ENCODE data around the gene MICOS13. TPM values are rescaled to one million over a fixed set of nuclear protein-coding genes. Genes with fewer than 3 reads are reported as not detected.

The MICOS13 gene
- total RNA-seq, 6 experiments from 2014 or later, result 77.9 to 91.6 (median 80.1) TPM

GRCh38 chr19:5632657-5633056, 47.7 kb downstream of the MICOS13 start:
- DNase-seq, result no peak
- peaks cover 12% of the 10 kb centered on the region for H3K36me3 Mint-ChIP-seq (ENCODE audit: low read depth)

GRCh38 chr19:5632241-5632612, 48.1 kb downstream of the MICOS13 start:
- Mint-ChIP-seq H3K4me3 (peak overlapping the region; percentile 19; the same call in 1 of the 2 replicates), H3K36me3 (ENCODE audit: low read depth) (peaks cover 15% of the 10 kb centered on the region), H3K27me3 (ENCODE audit: insufficient read depth) (no peaks in the 10 kb centered on the region), H3K27ac (peak overlapping the region; percentile 62), H3K4me1 (ENCODE audit: low read depth) (peaks cover 40% of the 10 kb centered on the region), H3K9me3 (no peaks in the 10 kb centered on the region)
- no peak for TF ChIP-seq CTCF (IDR thresholded peaks at IDR 0.05)
- DNase-seq, result no peak

More at GRCh38 chr19:5632657-5633056, 47.7 kb downstream of the MICOS13 start:
- TF ChIP-seq CTCF (IDR thresholded peaks at IDR 0.05), result no peak
- Mint-ChIP-seq H3K4me3 (no peak overlapping the region), H3K4me1 (ENCODE audit: low read depth) (peaks cover 40% of the 10 kb centered on the region), H3K9me3 (no peaks in the 10 kb centered on the region), H3K27ac (0 out of 2 replicates have a peak overlapping the region, but pooled peaks have one; percentile 62), H3K27me3 (ENCODE audit: insufficient read depth) (no peaks in the 10 kb centered on the region)

- no peak for TF ChIP-seq CTCF (IDR thresholded peaks at IDR 0.05)
- peak overlapping the region; percentile 62 for H3K27ac Mint-ChIP-seq
- no peak for DNase-seq
- H3K36me3 Mint-ChIP-seq (ENCODE audit: low read depth), result peaks cover 16% of the 10 kb centered on the region
- peak overlapping the region; percentile 19 for H3K4me3 Mint-ChIP-seq
- H3K9me3 Mint-ChIP-seq, result no peaks in the 10 kb centered on the region
- peaks cover 42% of the 10 kb centered on the region for H3K4me1 Mint-ChIP-seq (ENCODE audit: low read depth)
- no peaks in the 10 kb centered on the region for H3K27me3 Mint-ChIP-seq (ENCODE audit: insufficient read depth)
Observed at GRCh38 chr19:5631567-5632240, 48.6 kb downstream of the MICOS13 start.

GRCh38 chr19:5628919-5629481, 51.3 kb downstream of the MICOS13 start:
- Mint-ChIP-seq H3K4me3 (no peak overlapping the region), H3K27me3 (ENCODE audit: insufficient read depth) (no peaks in the 10 kb centered on the region), H3K9me3 (no peaks in the 10 kb centered on the region), H3K27ac (peak overlapping the region; percentile 54; the same call in 1 of the 2 replicates), H3K4me1 (ENCODE audit: low read depth) (peaks cover 66% of the 10 kb centered on the region), H3K36me3 (ENCODE audit: low read depth) (peaks cover 43% of the 10 kb centered on the region)
- TF ChIP-seq CTCF (IDR thresholded peaks at IDR 0.05), result no peak
- DNase-seq, result no peak

GRCh38 chr19:5628461-5628860, 51.9 kb downstream of the MICOS13 start:
- Mint-ChIP-seq H3K27ac (peak overlapping the region; percentile 54; the same call in 1 of the 2 replicates), H3K27me3 (ENCODE audit: insufficient read depth) (no peaks in the 10 kb centered on the region), H3K36me3 (ENCODE audit: low read depth) (peaks cover 46% of the 10 kb centered on the region), H3K4me3 (no peak overlapping the region), H3K4me1 (ENCODE audit: low read depth) (peaks cover 66% of the 10 kb centered on the region), H3K9me3 (no peaks in the 10 kb centered on the region)
- DNase-seq, result peak; percentile 67
- TF ChIP-seq CTCF (IDR thresholded peaks at IDR 0.05), result no peak

Other genes starting within 250 kb of the MICOS13 start
- gene ZNRF4, start 225.1 kb downstream of the MICOS13 start, total RNA-seq (2021; fragmentation: NEBNext Ultra II Directional; extraction: Animal tissue kit (Norgen Biotek cat#: 25700)), result not detected
- under 1 TPM in 5 of 6 experiments, not detected in 1; 0.05 to 0.34 (median 0.13) TPM for gene TINCR, start 112.6 kb downstream of the MICOS13 start, total RNA-seq (2021; fragmentation: NEBNext Ultra II Directional; extraction: Animal tissue kit (Norgen Biotek cat#: 25700))
- gene SAFB2, start 57.7 kb downstream of the MICOS13 start, total RNA-seq (2021; fragmentation: NEBNext Ultra II Directional; extraction: Animal tissue kit (Norgen Biotek cat#: 25700)), result 10 to 100 TPM; 30.4 to 41.8 (median 37.3) TPM
- gene SAFB, start 57.4 kb downstream of the MICOS13 start, total RNA-seq (2021; fragmentation: NEBNext Ultra II Directional; extraction: Animal tissue kit (Norgen Biotek cat#: 25700)), result 10 to 100 TPM; 41.7 to 53.6 (median 49.3) TPM
- 1 to 10 TPM; 3.5 to 9.1 (median 4.5) TPM for gene HSD11B1L, start 511 bp upstream of the MICOS13 start, total RNA-seq (2021; fragmentation: NEBNext Ultra II Directional; extraction: Animal tissue kit (Norgen Biotek cat#: 25700))
- 100 to 1,000 TPM; 712 to 903 (median 850) TPM for gene RPL36, start 9.8 kb upstream of the MICOS13 start, total RNA-seq (2021; fragmentation: NEBNext Ultra II Directional; extraction: Animal tissue kit (Norgen Biotek cat#: 25700))
- gene LONP1, start 39.6 kb upstream of the MICOS13 start, total RNA-seq (2021; fragmentation: NEBNext Ultra II Directional; extraction: Animal tissue kit (Norgen Biotek cat#: 25700)), result 10 to 100 TPM; 67.9 to 86.0 (median 72.9) TPM
- gene CATSPERD, start 40.1 kb upstream of the MICOS13 start, total RNA-seq (2021; fragmentation: NEBNext Ultra II Directional; extraction: Animal tissue kit (Norgen Biotek cat#: 25700)), result not detected
- gene PRR22, start 104.2 kb upstream of the MICOS13 start, total RNA-seq (2021; fragmentation: NEBNext Ultra II Directional; extraction: Animal tissue kit (Norgen Biotek cat#: 25700)), result 1 to 10 TPM in 5 of 6 experiments, under 1 TPM in 1; 0.92 to 1.6 (median 1.4) TPM
- 10 to 100 TPM; 15.6 to 20.5 (median 18.3) TPM for gene DUS3L, start 110.6 kb upstream of the MICOS13 start, total RNA-seq (2021; fragmentation: NEBNext Ultra II Directional; extraction: Animal tissue kit (Norgen Biotek cat#: 25700))
- not detected for gene NRTN, start 124.6 kb upstream of the MICOS13 start, total RNA-seq (2021; fragmentation: NEBNext Ultra II Directional; extraction: Animal tissue kit (Norgen Biotek cat#: 25700))
- gene FUT6, start 159.2 kb upstream of the MICOS13 start, total RNA-seq (2021; fragmentation: NEBNext Ultra II Directional; extraction: Animal tissue kit (Norgen Biotek cat#: 25700)), result not detected
- gene FUT3, start 170.9 kb upstream of the MICOS13 start, total RNA-seq (2021; fragmentation: NEBNext Ultra II Directional; extraction: Animal tissue kit (Norgen Biotek cat#: 25700)), result not detected
- not detected for gene FUT5, start 190.0 kb upstream of the MICOS13 start, total RNA-seq (2021; fragmentation: NEBNext Ultra II Directional; extraction: Animal tissue kit (Norgen Biotek cat#: 25700))
- gene NDUFA11, start 223.3 kb upstream of the MICOS13 start, total RNA-seq (2021; fragmentation: NEBNext Ultra II Directional; extraction: Animal tissue kit (Norgen Biotek cat#: 25700)), result 100 to 1,000 TPM; 277 to 334 (median 300) TPM
- gene VMAC, start 224.4 kb upstream of the MICOS13 start, total RNA-seq (2021; fragmentation: NEBNext Ultra II Directional; extraction: Animal tissue kit (Norgen Biotek cat#: 25700)), result 1 to 10 TPM; 1.8 to 2.4 (median 1.9) TPM
- 1 to 10 TPM; 2.2 to 2.7 (median 2.3) TPM for gene CAPS, start 233.7 kb upstream of the MICOS13 start, total RNA-seq (2021; fragmentation: NEBNext Ultra II Directional; extraction: Animal tissue kit (Norgen Biotek cat#: 25700))